Anterior cingulate cortex (tissue), 58 donors: ENCODE results near the gene NR2C1.
A peak's percentile ranks its signal among the peaks of the same experiment; 100 is the strongest.

Experiments used
- DNase-seq, 58 donors: peaks; one replicate each; lab custom pipeline; 2025; lab: John Stamatoyannopoulos, UW

The NR2C1 gene

DNA sequence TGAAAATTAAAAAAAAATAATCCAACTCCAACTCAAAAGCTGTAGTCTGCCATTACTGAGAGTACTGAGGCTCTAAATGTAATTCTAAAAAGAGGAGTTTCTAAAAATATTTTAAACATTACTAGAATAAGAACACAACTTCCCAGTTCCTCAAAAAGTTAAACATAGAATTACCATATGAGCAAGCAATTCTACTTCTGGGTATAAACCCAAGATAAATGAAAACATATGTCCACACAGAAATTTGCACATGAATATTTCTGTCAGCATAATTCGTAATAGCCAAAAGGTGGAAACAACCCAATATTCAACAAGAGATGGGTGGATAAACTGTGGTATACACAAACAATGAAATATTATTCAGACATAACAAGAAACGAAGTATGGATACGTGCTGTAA lies 15.0 kb upstream of the NR2C1 start:
- DNase-seq, result no peak

- no peak for DNase-seq
These were observed 12.2 kb upstream of the NR2C1 start for GRCh38 chr12:95085612-95086011.

DNA sequence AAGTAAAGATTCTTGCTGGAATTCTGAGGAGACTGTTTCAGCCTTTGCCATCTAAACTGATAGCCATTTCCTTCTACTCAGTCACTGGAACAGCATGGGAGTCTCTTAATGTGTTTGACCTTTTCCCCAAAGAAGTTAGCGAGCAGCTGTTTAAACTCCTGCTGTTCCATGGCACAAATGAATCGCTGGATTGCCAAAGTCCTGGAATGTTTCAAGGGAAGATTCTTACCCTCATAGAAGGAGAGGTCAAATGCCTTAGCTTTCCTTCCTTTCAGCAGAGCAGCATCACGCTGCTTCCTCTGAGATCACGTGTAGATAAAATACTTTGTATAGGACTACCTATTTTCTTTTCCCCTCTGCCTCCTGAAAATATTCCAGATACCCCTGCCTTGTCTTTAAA lies 10.5 kb upstream of the NR2C1 start:
- DNase-seq, result no peak

DNA sequence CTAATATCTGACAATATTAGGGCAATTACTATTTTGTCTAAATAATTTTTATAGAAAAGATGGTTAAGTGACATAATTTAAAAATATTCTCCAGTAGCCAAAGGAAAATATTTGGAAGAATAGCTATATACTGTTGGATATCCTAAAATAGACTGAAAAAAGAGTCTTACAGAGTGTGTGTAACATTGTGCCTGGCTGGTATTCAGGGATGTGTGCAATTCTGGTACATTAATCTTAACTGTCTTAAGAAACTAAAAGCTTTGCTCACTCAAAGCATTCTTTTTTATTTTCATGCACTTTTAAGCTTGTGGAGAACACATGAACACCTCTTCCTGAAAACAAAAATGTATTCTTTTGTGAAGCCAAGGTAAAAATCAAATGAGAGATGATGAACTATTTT lies 10.1 kb upstream of the NR2C1 start:
- DNase-seq, result no peak

GRCh38 chr12:95077341-95077740 lies 3.9 kb upstream of the NR2C1 start:
- DNase-seq, result no peak

- DNase-seq, result no peak
These were observed 1.3 kb upstream of the NR2C1 start for GRCh38 chr12:95074766-95075165.

GRCh38 chr12:95073698-95074520 lies 491 bp upstream of the NR2C1 start:
- DNase-seq, result peak in 4 of 58 donors; percentile 1 to 10 (median 2)

GRCh38 chr12:95070378-95070777 lies 3.0 kb downstream of the NR2C1 start:
- DNase-seq, result no peak

GRCh38 chr12:95066091-95066855 lies 7.1 kb downstream of the NR2C1 start:
- DNase-seq, result no peak

GRCh38 chr12:95060951-95061350 lies 12.5 kb downstream of the NR2C1 start:
- DNase-seq, result no peak

GRCh38 chr12:95059984-95060383 lies 13.4 kb downstream of the NR2C1 start:
- no peak for DNase-seq

DNA sequence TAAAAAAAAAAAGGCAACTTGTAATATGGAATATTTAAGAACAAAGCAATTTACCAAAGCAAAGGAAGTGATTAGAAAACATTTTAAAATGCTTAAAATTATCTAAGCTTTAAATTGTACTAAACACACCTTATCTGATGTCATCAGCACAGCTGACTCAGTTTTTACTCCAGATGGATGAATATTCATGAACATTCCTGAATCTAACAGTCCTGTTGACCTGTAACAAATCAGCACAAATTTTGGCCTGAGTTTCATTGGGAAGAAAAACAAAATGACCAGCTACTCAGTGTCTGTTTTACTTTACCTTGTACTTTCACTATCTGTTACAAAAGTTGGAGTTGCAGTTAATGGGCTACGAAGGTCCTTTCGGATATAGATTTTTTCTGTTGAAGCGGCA lies 16.0 kb downstream of the NR2C1 start:
- no peak for DNase-seq

GRCh38 chr12:95055057-95055456 lies 18.4 kb downstream of the NR2C1 start:
- DNase-seq, result no peak

DNA sequence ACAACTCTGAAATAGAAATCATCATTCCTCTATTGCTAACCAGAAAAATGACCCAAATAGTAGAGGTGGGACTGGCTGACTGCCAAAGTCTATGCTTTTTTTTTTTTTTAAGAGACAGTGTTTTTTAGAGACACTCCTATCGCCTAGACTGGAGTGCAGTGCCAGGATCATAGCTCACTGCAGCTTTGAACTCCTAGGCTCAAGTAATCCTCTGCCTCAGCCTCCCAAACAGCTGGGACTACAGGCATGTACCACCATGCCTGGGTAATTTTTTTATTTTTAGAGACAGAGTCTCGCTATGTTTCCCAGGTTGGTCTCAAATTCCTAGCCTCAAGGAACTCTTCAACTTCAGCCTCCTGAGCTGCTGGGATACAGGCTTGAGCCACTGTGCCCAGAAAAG lies 19.2 kb downstream of the NR2C1 start:
- DNase-seq, result no peak

DNA sequence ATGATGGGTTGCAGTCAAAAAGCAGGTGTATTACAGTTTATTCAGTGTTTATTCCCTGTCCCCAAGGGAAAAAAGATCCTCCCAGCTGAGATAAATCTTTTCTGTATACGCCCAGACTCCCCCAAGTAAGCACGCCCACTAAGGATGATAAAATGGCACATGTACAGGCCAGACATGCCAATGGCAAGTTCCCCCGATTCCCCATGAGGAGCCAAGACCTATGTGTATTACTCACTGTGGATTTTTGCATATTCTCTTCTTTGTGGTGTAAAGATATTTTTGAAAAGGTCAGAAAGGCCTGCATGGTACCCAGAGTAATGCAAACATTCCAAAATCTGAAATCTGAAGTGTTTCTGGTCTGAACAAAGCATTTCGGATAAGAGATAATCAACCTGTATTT lies 22.2 kb downstream of the NR2C1 start:
- DNase-seq, result no peak

DNA sequence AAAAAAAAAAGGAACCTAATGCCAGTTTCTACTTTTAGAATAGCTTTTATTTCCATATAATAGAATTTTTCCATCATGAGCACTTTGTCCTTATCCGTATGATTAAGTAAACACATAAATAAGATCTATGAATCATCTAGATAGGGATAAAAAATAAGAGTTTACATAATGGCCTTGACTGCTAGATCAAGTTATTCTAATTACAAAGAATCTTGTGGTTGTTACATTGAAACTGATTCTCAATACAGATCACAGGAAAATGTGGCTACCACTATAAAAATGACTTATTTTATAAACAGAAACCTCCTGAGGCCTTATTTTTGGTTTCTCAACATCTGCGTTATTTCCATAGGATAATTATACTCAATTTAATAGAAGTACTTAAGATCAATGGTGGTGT lies 35.5 kb downstream of the NR2C1 start:
- DNase-seq, result no peak

- DNase-seq, result no peak
These were observed 38.7 kb downstream of the NR2C1 start for GRCh38 chr12:95034750-95035149.

DNA sequence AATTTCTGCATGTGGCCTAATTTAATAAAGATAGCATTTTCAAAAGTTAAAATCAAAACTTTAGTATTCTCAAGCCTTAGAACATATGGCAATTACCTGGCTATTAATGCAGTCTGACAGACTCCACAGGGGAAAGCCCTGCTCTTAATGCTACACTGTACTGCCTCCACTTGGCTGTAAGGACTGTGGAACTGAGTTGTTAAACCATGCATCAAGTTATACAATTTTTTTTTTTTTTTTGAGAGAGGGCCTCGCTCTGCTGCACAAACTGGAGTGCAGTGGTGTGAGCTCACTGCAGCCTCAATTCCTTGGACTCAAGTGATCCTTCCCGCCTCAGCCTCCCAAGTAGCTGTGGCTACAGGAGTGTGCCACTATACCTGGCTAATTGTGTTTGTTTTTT lies 50.9 kb downstream of the NR2C1 start:
- no peak for DNase-seq

DNA sequence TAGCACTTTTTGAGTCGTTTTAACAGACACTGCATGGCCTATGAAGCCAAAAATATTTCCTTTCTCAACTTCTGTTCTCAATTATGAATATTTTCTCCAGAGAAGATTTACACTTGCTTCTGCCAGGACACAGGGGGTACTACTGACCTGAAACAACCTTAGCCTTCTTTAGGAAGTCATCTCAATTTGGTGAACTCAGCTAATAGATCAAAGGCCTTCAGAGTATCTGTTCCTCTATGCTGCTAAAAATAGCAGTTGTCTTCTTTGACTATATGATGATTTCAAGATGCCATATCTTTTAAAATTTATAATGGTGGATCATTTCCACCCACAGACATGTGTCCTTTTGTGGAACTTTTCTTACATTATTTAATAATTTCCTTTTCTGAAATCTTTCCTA lies 55.9 kb downstream of the NR2C1 start:
- DNase-seq, result no peak

DNA sequence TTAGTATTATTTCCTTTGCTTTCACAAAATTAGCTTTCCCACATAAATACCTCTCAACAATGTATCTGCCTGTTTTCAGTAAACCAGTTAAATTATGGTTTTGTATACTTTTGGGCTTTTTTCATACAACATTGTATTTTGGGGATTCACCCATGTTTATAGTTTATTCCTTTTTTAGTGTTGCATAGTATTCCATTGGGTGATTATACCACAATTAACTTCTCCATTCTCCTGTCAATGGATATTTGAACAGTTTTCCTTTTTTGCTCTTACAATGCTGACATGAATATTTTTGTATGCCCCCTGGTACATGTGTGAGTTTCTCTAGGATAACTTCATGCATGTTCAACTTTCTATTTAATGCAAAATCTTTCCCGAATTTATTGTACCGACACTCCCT lies 57.3 kb downstream of the NR2C1 start:
- DNase-seq, result no peak

- DNase-seq, result no peak
These were observed 58.9 kb downstream of the NR2C1 start for GRCh38 chr12:95014554-95014953.

GRCh38 chr12:95006206-95006605 lies 67.2 kb downstream of the NR2C1 start:
- no peak for DNase-seq
